ENCODE measurements around the gene IDH2. TPM values are rescaled to one million over a fixed set of nuclear protein-coding genes. Genes with fewer than 3 reads are reported as not detected.

IDH2 gene
- total RNA-seq, 2 experiments from 2014 or later: 233 to 260 TPM

DNA sequence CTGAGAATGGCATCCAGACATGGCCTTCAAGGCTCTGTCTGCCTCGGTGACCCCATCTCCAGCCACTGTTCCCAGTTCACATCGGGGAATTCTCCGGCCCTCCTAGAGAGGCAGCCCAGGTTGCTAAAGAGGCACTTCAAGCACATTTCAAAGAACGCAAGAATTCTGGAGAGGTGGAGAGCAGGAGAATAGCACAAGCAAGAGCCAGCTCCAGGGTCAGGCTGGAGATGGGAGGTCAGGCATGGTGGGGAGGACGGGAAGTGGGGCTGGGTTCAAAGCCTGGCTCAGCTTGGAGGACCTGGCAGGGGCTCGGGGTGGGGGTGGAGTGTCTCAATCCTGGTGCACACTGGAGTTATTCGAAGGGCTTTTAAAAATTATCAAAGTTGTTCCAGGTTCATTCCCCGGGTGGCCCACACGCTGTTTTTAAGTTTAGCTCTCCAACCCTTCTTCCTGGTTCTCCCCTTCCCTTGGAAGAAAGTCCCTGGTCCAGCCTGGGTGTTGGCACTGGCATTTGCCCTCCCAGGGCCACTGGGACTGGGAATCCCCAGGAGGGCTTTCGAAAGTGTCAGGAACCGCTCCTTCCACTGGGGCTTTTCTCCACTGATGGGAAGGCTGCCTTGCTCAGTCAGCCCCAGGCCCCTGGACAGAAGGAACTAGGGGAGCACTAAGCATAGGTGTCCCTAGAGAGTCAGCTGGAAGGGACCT lies 65.3 kb downstream of the IDH2 start:
- DNase-seq: no peak
- Mint-ChIP-seq H3K4me3 (no peak overlapping the region), H3K27ac (peak overlapping the region; percentile 51), H3K4me1 (peaks cover 63% of the 10 kb centered on the region), H3K27me3 (no peaks in the 10 kb centered on the region), H3K36me3 (peaks cover 7% of the 10 kb centered on the region), H3K9me3 (no peaks in the 10 kb centered on the region)
- ATAC-seq (ENCODE audit: low read depth): no peak
- POLR2A ChIA-PET: interaction anchor here (1.0 to 1.6 kb wide), 2 partner anchors 35 to 65 kb away, joined by 3 to 5 read pairs; partner anchors contain the start of gene IDH2

DNA sequence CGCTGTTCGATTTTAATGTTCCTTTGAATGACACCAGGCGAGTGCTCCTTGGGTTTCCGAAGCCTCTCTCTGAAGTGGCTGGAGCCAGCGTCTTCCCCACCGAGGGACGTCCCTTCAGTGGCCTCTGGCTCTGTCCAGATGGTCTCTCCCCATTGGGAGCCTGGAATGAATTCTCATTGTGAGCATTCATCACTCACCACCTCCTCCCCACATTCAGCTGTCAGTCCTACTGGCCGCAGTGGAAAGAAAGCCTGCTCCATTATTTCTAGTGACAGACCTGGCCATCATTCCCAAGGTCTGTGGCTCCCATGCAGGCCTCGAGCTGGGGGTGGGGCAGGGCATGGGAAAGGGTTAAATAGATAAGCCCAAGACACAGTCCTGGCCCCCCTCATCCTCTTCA lies 65.9 kb downstream of the IDH2 start:
- Mint-ChIP-seq H3K4me1 (peaks cover 65% of the 10 kb centered on the region), H3K9me3 (no peaks in the 10 kb centered on the region), H3K27me3 (no peaks in the 10 kb centered on the region), H3K4me3 (no peak overlapping the region), H3K27ac (peak overlapping the region; percentile 55), H3K36me3 (peaks cover 7% of the 10 kb centered on the region)
- POLR2A ChIA-PET: interaction anchor here (1.0 to 1.6 kb wide), 3 partner anchors 23 to 66 kb away, joined by 3 to 5 read pairs (median 5); partner anchors contain the start of gene IDH2
- no peak for DNase-seq
- no peak for ATAC-seq (ENCODE audit: low read depth)

DNA sequence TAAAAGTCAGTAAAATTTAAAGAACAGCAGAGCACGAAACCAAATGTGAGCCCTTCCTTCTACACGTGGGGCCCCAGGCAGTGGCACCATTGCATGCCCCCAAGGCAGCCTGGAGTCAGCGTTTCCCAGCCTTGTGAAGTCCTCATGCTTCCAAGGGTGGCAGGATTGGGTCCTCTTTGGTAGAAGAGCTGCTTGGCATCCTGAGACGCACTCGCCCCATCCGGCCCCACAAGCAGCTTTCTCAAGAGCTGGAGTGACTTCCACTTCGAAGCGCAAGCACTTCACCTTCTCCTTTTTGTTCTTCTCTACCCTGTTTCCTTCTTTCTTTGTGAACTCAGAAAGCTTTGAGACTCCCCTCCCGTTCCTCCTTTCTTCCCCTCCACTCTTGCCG lies 66.4 kb downstream of the IDH2 start:
- ATAC-seq (ENCODE audit: low read depth): no peak
- POLR2A ChIA-PET: interaction anchor here (0.6 to 1.6 kb wide), 4 partner anchors 15 to 66 kb away, joined by 3 to 5 read pairs (median 4); partner anchors contain the start of gene IDH2
- Mint-ChIP-seq H3K4me1 (peaks cover 66% of the 10 kb centered on the region), H3K9me3 (no peaks in the 10 kb centered on the region), H3K36me3 (peaks cover 7% of the 10 kb centered on the region), H3K4me3 (no peak overlapping the region), H3K27me3 (no peaks in the 10 kb centered on the region), H3K27ac (peak overlapping the region; percentile 88)
- DNase-seq: no peak

DNA sequence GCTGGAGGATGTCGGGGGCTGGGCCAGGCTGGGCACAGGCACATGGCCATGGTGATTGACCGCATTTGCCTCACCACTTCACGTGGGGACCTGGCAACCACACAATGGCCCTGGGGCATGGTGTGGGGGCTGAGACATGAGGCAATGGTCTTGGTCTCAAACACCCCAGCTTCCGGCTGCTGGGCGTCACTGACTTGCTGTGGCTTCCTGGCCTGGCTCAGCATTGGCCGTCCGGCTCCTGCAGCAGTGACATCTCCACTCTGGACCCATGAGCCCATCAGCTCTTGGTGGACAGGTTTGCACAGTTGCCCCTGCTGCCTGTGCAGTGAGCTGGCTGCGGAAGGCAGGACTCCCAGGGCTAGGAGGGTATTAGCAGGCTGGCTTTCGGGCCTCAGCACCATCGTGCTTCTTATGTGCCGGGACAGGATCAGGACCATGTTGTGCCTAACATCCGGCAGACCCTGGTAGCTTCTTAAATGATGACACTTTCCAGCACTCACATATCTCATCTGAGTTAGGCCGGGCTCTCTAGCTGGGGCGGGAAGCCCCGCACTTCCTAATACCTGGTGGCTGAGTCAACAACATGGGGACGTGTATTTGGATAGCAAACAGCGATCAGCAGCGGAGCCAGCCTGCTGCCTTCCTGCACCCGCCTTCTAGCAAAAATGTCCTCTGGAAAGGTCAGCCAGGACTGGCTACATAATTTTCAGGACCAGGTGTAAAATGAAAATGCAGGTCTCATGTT lies 67.0 kb downstream of the IDH2 start:
- Mint-ChIP-seq H3K4me3 (peak overlapping the region; percentile 72), H3K9me3 (no peaks in the 10 kb centered on the region), H3K4me1 (peaks cover 66% of the 10 kb centered on the region), H3K27me3 (no peaks in the 10 kb centered on the region), H3K36me3 (peaks cover 7% of the 10 kb centered on the region), H3K27ac (peak overlapping the region; percentile 88)
- ATAC-seq (ENCODE audit: low read depth) (no peak), DNase-seq (no peak)
- POLR2A ChIA-PET: interaction anchor here (0.6 to 1.6 kb wide), 10 partner anchors 13 to 197 kb away, joined by 3 to 8 read pairs (median 4); partner anchors contain the start of gene ZNF710

DNA sequence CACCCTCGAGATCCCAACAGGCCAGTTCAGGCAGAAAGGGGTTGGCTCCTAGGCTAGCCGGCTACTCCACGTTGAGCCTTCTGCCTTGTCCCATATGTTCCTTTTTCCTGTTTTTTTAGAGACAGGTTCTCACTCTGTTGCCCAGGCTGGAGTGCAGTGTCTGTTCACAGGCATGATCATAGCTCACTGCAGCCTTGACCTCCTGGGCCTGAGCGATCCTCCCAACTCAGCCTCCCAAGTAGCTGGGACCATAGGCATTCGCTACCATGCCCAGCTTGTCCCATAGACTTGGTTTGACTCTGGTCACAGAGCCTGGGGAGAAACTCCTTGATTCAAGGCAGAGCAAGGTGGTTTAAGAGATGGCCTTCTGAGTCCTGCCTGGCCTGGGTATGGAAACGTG lies 68.8 kb downstream of the IDH2 start:
- Mint-ChIP-seq H3K27ac (peak overlapping the region; percentile 88), H3K27me3 (no peaks in the 10 kb centered on the region), H3K4me1 (peaks cover 67% of the 10 kb centered on the region), H3K36me3 (peaks cover 9% of the 10 kb centered on the region), H3K4me3 (peak overlapping the region; percentile 72), H3K9me3 (no peaks in the 10 kb centered on the region)
- ATAC-seq (ENCODE audit: low read depth) (no peak), DNase-seq (no peak)
- POLR2A ChIA-PET: interaction anchor here (0.8 to 1.6 kb wide), 2 partner anchors 20 to 26 kb away, joined by 4 to 8 read pairs; no protein-coding TSS in a partner anchor

Other genes starting within 250 kb of the IDH2 start
- gene AP3S2, start 208.5 kb downstream of the IDH2 start, total RNA-seq: 10 to 100 TPM; 28.2 to 30.8 TPM
- under 1 TPM; 0.06 to 0.11 TPM for gene ARPIN, start 189.5 kb downstream of the IDH2 start, total RNA-seq
- gene ZNF710, start 101.1 kb downstream of the IDH2 start, total RNA-seq: 10 to 100 TPM; 15.4 to 16.7 TPM
- gene SEMA4B, start 98.9 kb upstream of the IDH2 start, total RNA-seq: 10 to 100 TPM; 14.1 to 15.4 TPM
- gene CIB1, start 131.5 kb upstream of the IDH2 start, total RNA-seq: 100 to 1,000 TPM; 129 to 130 TPM
- gene GDPGP1, start 131.7 kb upstream of the IDH2 start, total RNA-seq: 10 to 100 TPM; 10.2 to 10.3 TPM
- 1 to 10 TPM in 1 of 2 experiments, under 1 TPM in 1; 0.47 to 1.5 TPM for gene TTLL13, start 147.1 kb upstream of the IDH2 start, total RNA-seq
- 10 to 100 TPM; 34.3 to 35.8 TPM for gene NGRN, start 163.2 kb upstream of the IDH2 start, total RNA-seq
- gene ZNF774, start 249.8 kb upstream of the IDH2 start, total RNA-seq: 1 to 10 TPM; 1.6 to 2.4 TPM

All from activated naive CD8-positive, alpha-beta T cell treated with anti-CD3 and anti-CD28 coated beads, Interleukin-2, amount 10 ng/mL, durations not matched to agents 7 days and 5 days (primary cell).